IMR-90 (cell line): ENCODE results near the gene MCF2L. TPM values are rescaled to one million over a fixed set of nuclear protein-coding genes. Genes with fewer than 3 reads are reported as not detected.

Experiments used
- ATAC-seq: fragments of 200-7000 bp; cut with Tn5 transposase; 2 replicates; pipeline ENCODE4 v1.9.1; 2020; ENCODE audit warnings: low read depth, mild to moderate bottlenecking, moderate library complexity
- BruUV-seq: library from RNA; stranded (reverse); fragments of 400-500 nt; replicated peaks from 2 replicates; lab custom pipeline; 2021; lab: Mats Ljungman, UMichigan
- CTCF ChIA-PET: fragments of 300-600 bp; formaldehyde crosslinking; extraction: SDS; loops from one replicate; lab custom pipeline; 2021; ENCODE audit warnings: antibody characterized with exemption; lab: Yijun Ruan, JAX
- POLR2A ChIA-PET: fragments of 300-600 bp; sonication (Branson Sonifier 250); formaldehyde crosslinking; loops from one replicate; lab custom pipeline; 2022; ENCODE audit warnings: antibody characterized with exemption; ENCODE audit not compliant: unreplicated experiment; lab: Charles Lee
- DNase-seq: peaks from one replicate; pipeline ENCODE4 v3.0.0; 2013
- H2AFZ ChIP-seq: replicated peaks from 2 replicates; pipeline ENCODE3; 2013; ENCODE audit warnings: low read length, mild to moderate bottlenecking; ENCODE audit not compliant: poor library complexity
- H2AK5ac ChIP-seq: 2 replicates; pipeline ENCODE4 v1.6.1; 2013; ENCODE audit warnings: low read depth, low read length, inconsistent platforms
- H2AK9ac ChIP-seq: replicated peaks from 2 replicates; pipeline ENCODE3; 2013; ENCODE audit warnings: mild to moderate bottlenecking, low read depth, low read length, moderate library complexity; ENCODE audit not compliant: poor library complexity
- H2BK120ac ChIP-seq: 2 replicates; pipeline ENCODE4 v1.6.1; 2013; ENCODE audit warnings: low read depth, low read length, inconsistent platforms
- H2BK15ac ChIP-seq: 3 replicates; pipeline ENCODE4 v1.6.1; 2013; ENCODE audit warnings: low read depth, low read length, inconsistent platforms
- H2BK20ac ChIP-seq: 2 replicates; pipeline ENCODE4 v1.6.1; 2013; ENCODE audit warnings: low read depth, mild to moderate bottlenecking, inconsistent platforms, low read length, moderate library complexity
- H2BK5ac ChIP-seq: 2 replicates; pipeline ENCODE4 v1.6.1; 2013; ENCODE audit warnings: mild to moderate bottlenecking, low read depth, low read length, inconsistent platforms; ENCODE audit not compliant: poor library complexity, severe bottlenecking
- H3K14ac ChIP-seq: replicated peaks from 2 replicates; pipeline ENCODE4 v1.6.1; 2013; ENCODE audit warnings: low read depth, low read length, inconsistent platforms
- H3K18ac ChIP-seq: 2 replicates; pipeline ENCODE4 v1.6.1; 2013; ENCODE audit warnings: low read depth, low read length, control low read depth
- H3K23ac ChIP-seq: 2 replicates; pipeline ENCODE4 v1.6.1; 2013; ENCODE audit warnings: low read depth, low read length, inconsistent platforms
- H3K27ac ChIP-seq: 2 replicates; pipeline ENCODE4 v1.5.1; 2013; ENCODE audit warnings: mild to moderate bottlenecking, control low read depth, low read length; ENCODE audit not compliant: insufficient read depth
- H3K27me3 ChIP-seq: 2 replicates; pipeline ENCODE4 v1.6.1; 2013; ENCODE audit warnings: low read length; ENCODE audit not compliant: control insufficient read depth, insufficient read depth
- H3K36me3 ChIP-seq: 2 replicates; pipeline ENCODE4 v1.6.1; 2013; ENCODE audit warnings: low read length, mixed read lengths; ENCODE audit not compliant: control insufficient read depth, insufficient read depth
- H3K4ac ChIP-seq: 2 replicates; pipeline ENCODE4 v1.6.1; 2013; ENCODE audit warnings: low read depth, low read length, inconsistent platforms
- H3K4me1 ChIP-seq: 2 replicates; pipeline ENCODE4 v1.6.1; 2013; ENCODE audit warnings: low read length, mixed read lengths; ENCODE audit not compliant: control insufficient read depth, insufficient read depth
- H3K4me2 ChIP-seq: 2 replicates; pipeline ENCODE4 v1.6.1; 2013; ENCODE audit warnings: low read depth, mild to moderate bottlenecking, control low read depth, low read length, moderate library complexity
- H3K4me3 ChIP-seq: 2 replicates; pipeline ENCODE4 v1.5.1; 2013; ENCODE audit warnings: low read depth, mild to moderate bottlenecking, control low read depth, low read length, moderate library complexity; ENCODE audit not compliant: insufficient read depth
- H3K56ac ChIP-seq: 2 replicates; pipeline ENCODE4 v1.6.1; 2013; ENCODE audit warnings: low read length, inconsistent platforms; ENCODE audit not compliant: insufficient read depth; ENCODE audit errors: extremely low read depth
- H3K79me1 ChIP-seq, 2 experiments: 2 replicates each; pipeline ENCODE4 v1.6.1; 2013; ENCODE audit warnings: low read length in 2 of 2, inconsistent platforms in 1 of 2, low read depth in 1 of 2
- H3K9ac ChIP-seq: 2 replicates; pipeline ENCODE4 v1.6.1; 2013; ENCODE audit warnings: low read depth, low read length, control low read depth
- H3K9me1 ChIP-seq: 2 replicates; pipeline ENCODE4 v1.6.1; 2013; ENCODE audit warnings: low read length, inconsistent platforms; ENCODE audit not compliant: insufficient read depth
- H3K9me3 ChIP-seq: 2 replicates; pipeline ENCODE4 v1.6.1; 2013; ENCODE audit warnings: low read length; ENCODE audit not compliant: control insufficient read depth, insufficient read depth
- H4K20me1 ChIP-seq: 2 replicates; pipeline ENCODE4 v1.6.1; 2013; ENCODE audit warnings: low read length, inconsistent platforms; ENCODE audit not compliant: insufficient read depth
- H4K5ac ChIP-seq: 2 replicates; pipeline ENCODE4 v1.6.1; 2013; ENCODE audit warnings: mild to moderate bottlenecking, low read depth, low read length, control low read depth
- H4K8ac ChIP-seq, 2 experiments: 2 replicates each; pipeline ENCODE4 v1.6.1; 2013; ENCODE audit warnings: low read depth in 2 of 2, low read length in 2 of 2, control low read depth in 1 of 2, inconsistent platforms in 1 of 2
- H4K91ac ChIP-seq: 2 replicates; pipeline ENCODE4 v1.6.1; 2013; ENCODE audit warnings: low read depth, low read length, inconsistent platforms; ENCODE audit not compliant: insufficient read depth
- BHLHE40 ChIP-seq: fragments of 150-350 bp; IDR thresholded peaks from 2 replicates; pipeline ENCODE4 v1.6.1; 2016; ENCODE audit warnings: mild to moderate bottlenecking, low read depth, low read length
- CHD1 ChIP-seq: IDR thresholded peaks from 2 replicates; pipeline ENCODE4 v1.6.1; 2012; ENCODE audit warnings: low read depth, low read length, improper control_type of control experiment
- POLR2A ChIP-seq: IDR thresholded peaks from 2 replicates; pipeline ENCODE4 v1.6.1; 2012; ENCODE audit warnings: mild to moderate bottlenecking, low read depth, low read length
- RCOR1 ChIP-seq: IDR thresholded peaks from 2 replicates; pipeline ENCODE4 v1.6.1; 2012; ENCODE audit warnings: mild to moderate bottlenecking, low read length, improper control_type of control experiment; ENCODE audit not compliant: insufficient replicate concordance
- WGBS, 2 experiments: methylation state at CpG; one replicate each; pipeline versions ENCODE4 v1.1.5 to v1.1.7; 2013; ENCODE audit warnings: missing lambda C conversion rate in 2 of 2; ENCODE audit not compliant: insufficient read length in 1 of 2; ENCODE audit errors: extremely low coverage in 2 of 2; 5-methylcytosine and 5-hydroxymethylcytosine counted together
- dilution Hi-C: fragments of 300-500 bp; cut with HindIII; formaldehyde crosslinking; loops from one replicate; pipeline ENCODE4 v1.14.3; 2018; ENCODE audit warnings: low sequenced_read_pairs; ENCODE audit not compliant: unreplicated experiment
- in situ Hi-C: fragments of 300-500 bp; cut with MboI; formaldehyde crosslinking; loops from 3 replicates; pipeline ENCODE4 v1.14.3; 2019; ENCODE audit warnings: low sequenced_read_pairs, inconsistent platforms, mixed read lengths
- intact Hi-C: fragments of 100-400 bp; cut with micrococcal nuclease; formaldehyde crosslinking; loops from 2 replicates; pipeline ENCODE4 v1.10.0; 2022
- polyA plus RNA-seq, 3 experiments: library from polyadenylated mRNA; depleted of rRNA; stranded (reverse); fragments of >200 nt; gene quantifications; 2 replicates each; pipeline ENCODE4 v1.2.3, GENCODE V29; 2012; ENCODE audit warnings: low replicate concordance in 1 of 3
- total RNA-seq: library from RNA; depleted of rRNA; stranded (reverse); fragments of >200 nt; gene quantifications from 2 replicates; pipeline ENCODE4 v1.2.3, GENCODE V29; 2012

MCF2L gene
- total and polyA plus RNA-seq, 2 of the 4 experiments (the other 2 are of a cell fraction): 0.18 TPM; not detected in 1

DNA sequence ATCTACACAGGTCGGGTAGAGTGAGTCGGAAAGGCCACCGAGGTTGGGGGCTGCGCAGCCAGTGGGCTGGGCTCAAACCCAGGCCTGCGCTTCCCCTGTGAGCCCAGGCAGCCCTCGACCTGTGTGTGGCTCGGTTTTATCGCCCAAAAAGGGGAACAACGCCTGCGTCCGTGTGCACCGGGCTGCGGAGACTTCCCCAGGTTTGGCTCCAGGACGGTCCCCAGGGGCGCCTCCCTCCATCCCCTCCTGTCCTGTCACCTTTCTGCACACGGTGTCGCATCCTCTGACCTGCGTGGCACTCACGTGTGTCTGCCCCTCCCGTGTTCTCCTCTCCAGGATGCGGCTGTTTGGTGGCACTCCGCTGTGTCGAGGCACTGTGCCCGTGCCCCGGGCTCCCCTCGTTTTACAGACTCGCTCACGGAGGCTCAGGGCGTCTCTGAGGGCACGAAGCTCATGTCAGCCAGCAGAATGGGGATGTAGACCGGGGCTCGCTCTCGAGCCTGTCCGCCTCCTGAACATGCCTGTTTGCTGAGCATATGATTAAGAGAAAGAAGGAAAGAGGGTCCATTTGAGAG lies 25.9 kb downstream of the MCF2L start:
- no peak overlapping the region for H3K23ac ChIP-seq
- no peak overlapping the region for H2AK5ac ChIP-seq
- peaks cover 79% of the 10 kb centered on the region for H3K27me3 ChIP-seq
- BruUV-seq: no TSS peak
- no peak overlapping the region for H3K4me3 ChIP-seq
- H2BK5ac ChIP-seq: no peak overlapping the region
- no peak for ATAC-seq
- H3K9me1 ChIP-seq: no peaks in the 10 kb centered on the region
- 72% methylated on average over 18 of the region's 34 CpGs; no CpG with 5 or more reads in 1 of the 2 experiments for WGBS, 2 experiments
- no peak overlapping the region for H4K5ac ChIP-seq
- H3K18ac ChIP-seq: no peak overlapping the region
- no peak overlapping the region for H2BK120ac ChIP-seq
- H2AK9ac ChIP-seq: no peak overlapping the region
- ChIA-PET CTCF (no interaction called here), POLR2A (no interaction called here)
- no peak overlapping the region for H3K4me2 ChIP-seq
- dilution Hi-C loops (no loop called here), in situ Hi-C loops (no loop called here), intact Hi-C loops (no loop called here)
- H3K4ac ChIP-seq: no peak overlapping the region
- TF ChIP-seq RCOR1 (no peak), POLR2A (no peak), CHD1 (no peak), BHLHE40 (no peak)
- no peak overlapping the region for H2AFZ ChIP-seq
- H3K4me1 ChIP-seq: no peaks in the 10 kb centered on the region
- H3K9me3 ChIP-seq: no peaks in the 10 kb centered on the region; the same call in 1 of the 2 replicates
- no peak overlapping the region for H3K27ac ChIP-seq
- H4K8ac ChIP-seq: no peak overlapping the region
- no peak overlapping the region for H2BK20ac ChIP-seq
- no peak overlapping the region for H2BK15ac ChIP-seq
- no peaks in the 10 kb centered on the region for H3K79me1 ChIP-seq
- no peaks in the 10 kb centered on the region for H3K36me3 ChIP-seq
- no peak for DNase-seq
- H4K91ac ChIP-seq: no peak overlapping the region
- no peak overlapping the region for H3K56ac ChIP-seq
- H3K9ac ChIP-seq: no peak overlapping the region
- H4K20me1 ChIP-seq: no peaks in the 10 kb centered on the region
- no peak overlapping the region for H3K14ac ChIP-seq
